ENCODE data around the gene PCDHGC5.

GRCh38 chr5:141484310-141484640 is 4.6 kb upstream of the PCDHGC5 start:
- TF ChIP-seq, protein P1, sequence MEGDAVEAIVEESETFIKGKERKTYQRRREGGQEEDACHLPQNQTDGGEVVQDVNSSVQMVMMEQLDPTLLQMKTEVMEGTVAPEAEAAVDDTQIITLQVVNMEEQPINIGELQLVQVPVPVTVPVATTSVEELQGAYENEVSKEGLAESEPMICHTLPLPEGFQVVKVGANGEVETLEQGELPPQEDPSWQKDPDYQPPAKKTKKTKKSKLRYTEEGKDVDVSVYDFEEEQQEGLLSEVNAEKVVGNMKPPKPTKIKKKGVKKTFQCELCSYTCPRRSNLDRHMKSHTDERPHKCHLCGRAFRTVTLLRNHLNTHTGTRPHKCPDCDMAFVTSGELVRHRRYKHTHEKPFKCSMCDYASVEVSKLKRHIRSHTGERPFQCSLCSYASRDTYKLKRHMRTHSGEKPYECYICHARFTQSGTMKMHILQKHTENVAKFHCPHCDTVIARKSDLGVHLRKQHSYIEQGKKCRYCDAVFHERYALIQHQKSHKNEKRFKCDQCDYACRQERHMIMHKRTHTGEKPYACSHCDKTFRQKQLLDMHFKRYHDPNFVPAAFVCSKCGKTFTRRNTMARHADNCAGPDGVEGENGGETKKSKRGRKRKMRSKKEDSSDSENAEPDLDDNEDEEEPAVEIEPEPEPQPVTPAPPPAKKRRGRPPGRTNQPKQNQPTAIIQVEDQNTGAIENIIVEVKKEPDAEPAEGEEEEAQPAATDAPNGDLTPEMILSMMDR (conservative IDR thresholded peaks at IDR 0.05; ENCODE audit: low read depth, low read length): no peak
- TF ChIP-seq EZH2phosphoT487 (IDR thresholded peaks at IDR 0.05; ENCODE audit: borderline replicate concordance, low read length) (no peak), EZH2 (IDR thresholded peaks at IDR 0.05; ENCODE audit: low read length, unreplicated experiment) (no peak)
